Measurements from ENCODE around the gene EEF2KMT. TPM values are rescaled to one million over a fixed set of nuclear protein-coding genes. Genes with fewer than 3 reads are reported as not detected.

EEF2KMT gene
- total RNA-seq, 1 experiment from 2014 or later, result 23.1 TPM

DNA sequence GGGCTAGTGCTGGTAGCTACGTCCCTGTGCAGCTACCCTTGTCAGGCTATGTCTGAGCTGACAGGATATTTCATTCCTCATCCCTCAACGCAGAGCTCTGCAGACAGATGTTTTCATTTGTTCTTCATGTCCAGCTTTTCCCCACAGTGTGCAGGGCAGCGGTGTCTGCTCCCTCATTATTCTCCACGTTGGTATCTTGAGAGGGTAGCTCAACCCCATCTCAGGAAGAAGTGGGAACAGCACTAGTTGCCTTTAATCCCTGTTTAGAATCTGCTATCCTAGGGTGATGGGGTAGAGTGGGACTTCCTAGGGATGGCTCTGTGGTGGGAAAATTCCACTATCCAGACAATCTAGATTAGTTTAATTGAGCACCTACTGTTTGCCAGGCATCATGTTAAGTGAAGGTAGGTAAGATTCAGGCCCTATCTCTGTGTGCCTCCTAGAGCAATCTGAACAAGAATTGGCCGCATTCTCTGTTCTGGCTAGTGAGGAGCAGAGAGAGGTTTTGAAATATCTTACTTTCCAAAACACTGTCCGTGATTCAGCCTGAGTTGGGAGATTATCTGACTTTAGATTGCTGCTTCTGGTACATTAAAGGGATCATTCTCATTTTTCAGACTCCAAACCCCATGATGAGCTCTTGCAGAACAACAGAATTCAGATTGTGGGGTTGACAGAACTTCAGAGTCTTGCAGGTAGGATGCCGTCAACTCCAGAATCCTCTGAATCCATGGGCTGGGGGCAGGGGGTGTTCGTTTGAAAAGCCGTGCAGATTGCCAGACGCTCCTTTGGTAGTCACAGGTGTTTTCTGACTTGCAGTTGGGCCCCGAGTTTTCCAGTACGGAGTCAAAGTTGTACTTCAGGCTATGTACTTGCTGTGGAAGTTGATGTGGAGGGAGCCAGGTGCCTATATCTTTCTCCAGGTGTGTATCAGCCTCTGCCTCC lies 25.0 kb downstream of the EEF2KMT start:
- no peak for DNase-seq (ENCODE audit: extremely low read depth, low read depth)

GRCh38 chr16:5071681-5072333 lies 25.8 kb downstream of the EEF2KMT start, which contains the start of gene ALG1:
ALG1 (plus strand) TSS chr16:5071843; CDS start chr16:5071850, 7 bp downstream.
- DNase-seq (ENCODE audit: extremely low read depth, low read depth), result peak; percentile 84

- no peak for DNase-seq (ENCODE audit: extremely low read depth, low read depth)
Measured at GRCh38 chr16:5071341-5071680, 26.3 kb downstream of the EEF2KMT start.

DNA sequence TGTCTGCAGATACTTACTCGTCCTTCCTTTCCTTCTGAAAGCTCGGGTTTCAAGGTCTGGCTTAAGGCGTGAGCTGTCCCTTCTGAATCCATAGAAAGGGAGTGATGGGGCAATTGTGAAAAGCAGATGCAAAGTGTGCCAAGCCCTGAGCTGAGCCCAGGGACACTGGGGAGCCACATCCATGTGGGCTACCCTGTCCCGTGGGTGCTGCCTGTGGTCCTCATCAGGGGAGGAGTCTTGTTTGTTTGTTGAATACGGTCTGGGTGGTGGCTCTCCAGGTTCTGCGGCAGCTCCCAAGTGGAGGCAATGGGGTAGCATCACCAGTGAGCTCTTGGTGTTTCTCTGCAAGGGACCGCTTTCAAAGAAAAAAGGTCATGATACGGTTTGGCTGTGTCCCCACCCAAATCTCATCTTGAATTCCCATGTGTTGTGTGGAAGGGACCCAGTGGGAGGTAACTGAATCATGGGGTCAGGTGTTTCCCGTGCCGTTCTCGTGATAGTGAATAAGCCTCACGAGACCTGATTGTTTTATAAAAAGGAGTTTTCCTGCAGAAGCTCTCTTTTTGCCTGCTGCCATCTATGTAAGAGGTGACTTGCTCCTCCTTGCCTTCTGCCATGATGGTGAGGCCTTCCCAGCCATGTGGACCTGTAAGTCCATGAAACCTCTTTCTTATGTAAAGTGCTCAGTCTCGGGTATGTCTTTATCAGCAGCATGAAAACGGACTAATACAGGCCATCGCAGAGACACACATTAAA lies 27.0 kb downstream of the EEF2KMT start:
- no peak for DNase-seq (ENCODE audit: extremely low read depth, low read depth)

DNA sequence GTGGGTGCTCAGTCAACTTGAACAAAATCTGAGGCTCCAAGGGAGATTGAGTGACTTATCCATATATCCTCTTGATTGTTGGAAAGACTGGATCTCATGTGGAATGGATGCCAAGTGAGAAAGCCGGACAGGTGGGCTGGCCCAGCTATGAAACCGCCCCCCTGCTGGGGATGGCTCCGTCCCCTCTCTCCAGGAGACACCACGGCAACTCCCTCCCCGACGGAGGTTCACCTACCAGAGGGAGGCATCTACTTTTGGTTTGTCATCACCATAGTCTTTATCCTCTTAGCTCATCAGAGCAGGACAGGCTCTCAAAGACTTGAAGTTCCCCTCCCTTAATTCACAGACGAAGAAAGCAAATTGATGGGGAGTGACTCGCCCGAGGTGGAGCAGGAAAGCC lies 27.7 kb downstream of the EEF2KMT start:
- no peak for DNase-seq (ENCODE audit: extremely low read depth, low read depth)

- DNase-seq (ENCODE audit: extremely low read depth, low read depth), result no peak
Measured at GRCh38 chr16:5069048-5069447, 28.5 kb downstream of the EEF2KMT start.

- DNase-seq (ENCODE audit: extremely low read depth, low read depth), result no peak
Measured at GRCh38 chr16:5066511-5066910, 31.1 kb downstream of the EEF2KMT start.

DNA sequence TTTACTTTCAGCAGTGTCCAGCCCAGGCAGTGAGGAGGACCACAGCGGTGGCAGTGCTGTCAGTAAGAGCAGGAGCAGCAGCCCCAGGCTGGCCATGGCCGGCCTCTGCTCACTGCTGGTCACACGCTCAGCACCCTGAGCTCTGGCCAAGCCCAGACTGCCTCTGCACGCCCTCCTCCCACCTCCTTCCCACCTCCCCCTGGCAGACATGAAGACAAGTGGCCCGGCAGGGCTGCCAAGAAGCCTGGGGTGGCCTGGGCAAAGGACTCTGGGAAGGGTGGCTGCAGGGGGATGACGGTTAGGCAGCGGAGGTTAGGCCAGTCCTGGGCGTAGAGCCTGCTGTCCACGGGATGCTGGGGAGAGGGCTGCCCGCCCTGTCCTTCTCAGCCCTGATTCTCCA lies 31.8 kb downstream of the EEF2KMT start, which contains the start of gene C16orf89:
C16orf89 (minus strand) TSS at position 144 of the 400 bp plus-strand sequence; CDS start at position 96, 48 bp downstream.
- DNase-seq (ENCODE audit: extremely low read depth, low read depth), result no peak

GRCh38 chr16:5065326-5065725 lies 32.3 kb downstream of the EEF2KMT start:
- no peak for DNase-seq (ENCODE audit: extremely low read depth, low read depth)

DNA sequence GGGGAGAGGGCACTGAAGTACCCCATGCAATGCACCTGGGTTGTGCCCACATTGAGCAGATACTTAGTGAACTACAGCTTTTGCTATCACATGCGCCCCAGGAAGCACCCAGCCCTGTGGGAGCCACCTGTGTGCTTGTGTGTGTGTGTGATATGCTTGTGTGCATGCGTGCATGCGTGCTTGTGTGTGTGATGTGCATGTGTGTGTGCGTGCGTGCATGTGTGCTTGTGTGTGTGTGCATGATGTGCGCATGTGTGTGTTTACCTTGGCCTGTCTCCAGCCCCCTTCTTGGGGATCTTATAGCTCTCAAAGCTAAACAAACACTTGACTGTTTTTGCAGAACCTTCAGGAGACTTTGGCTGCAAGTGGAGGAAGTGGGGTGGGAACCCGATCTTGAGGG lies 32.7 kb downstream of the EEF2KMT start:
- DNase-seq (ENCODE audit: extremely low read depth, low read depth), result no peak

GRCh38 chr16:5062790-5063765 lies 34.5 kb downstream of the EEF2KMT start:
- no peak for DNase-seq (ENCODE audit: extremely low read depth, low read depth)

- no peak for DNase-seq (ENCODE audit: extremely low read depth, low read depth)
Measured at GRCh38 chr16:5062051-5062450, 35.5 kb downstream of the EEF2KMT start.

- DNase-seq (ENCODE audit: extremely low read depth, low read depth), result no peak
Measured at GRCh38 chr16:5060073-5060641, 37.4 kb downstream of the EEF2KMT start.

GRCh38 chr16:5059386-5060072 lies 38.1 kb downstream of the EEF2KMT start:
- DNase-seq (ENCODE audit: extremely low read depth, low read depth), result no peak

DNA sequence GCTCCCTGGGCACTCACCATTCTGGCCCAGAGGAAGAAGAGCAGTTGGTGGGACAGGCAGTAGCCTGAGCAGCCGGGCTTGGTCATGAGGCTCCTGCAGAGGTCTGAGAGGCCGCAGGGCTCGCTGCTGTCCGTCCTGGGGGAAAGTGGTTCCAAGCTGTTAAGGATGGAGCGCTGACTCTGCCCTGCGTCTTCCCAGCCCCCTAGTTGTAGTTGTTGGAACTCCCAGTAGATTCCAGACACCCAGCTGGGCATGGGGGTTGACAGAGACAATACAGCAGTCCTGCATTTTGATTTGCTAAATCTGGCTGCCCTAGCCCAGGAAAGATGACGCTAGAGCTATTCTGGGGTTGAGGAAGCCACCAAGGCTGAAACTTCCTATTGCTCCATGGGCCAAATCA lies 39.1 kb downstream of the EEF2KMT start:
- no peak for DNase-seq (ENCODE audit: extremely low read depth, low read depth)

GRCh38 chr16:5056352-5056751 lies 41.2 kb downstream of the EEF2KMT start:
- no peak for DNase-seq (ENCODE audit: extremely low read depth, low read depth)

DNA sequence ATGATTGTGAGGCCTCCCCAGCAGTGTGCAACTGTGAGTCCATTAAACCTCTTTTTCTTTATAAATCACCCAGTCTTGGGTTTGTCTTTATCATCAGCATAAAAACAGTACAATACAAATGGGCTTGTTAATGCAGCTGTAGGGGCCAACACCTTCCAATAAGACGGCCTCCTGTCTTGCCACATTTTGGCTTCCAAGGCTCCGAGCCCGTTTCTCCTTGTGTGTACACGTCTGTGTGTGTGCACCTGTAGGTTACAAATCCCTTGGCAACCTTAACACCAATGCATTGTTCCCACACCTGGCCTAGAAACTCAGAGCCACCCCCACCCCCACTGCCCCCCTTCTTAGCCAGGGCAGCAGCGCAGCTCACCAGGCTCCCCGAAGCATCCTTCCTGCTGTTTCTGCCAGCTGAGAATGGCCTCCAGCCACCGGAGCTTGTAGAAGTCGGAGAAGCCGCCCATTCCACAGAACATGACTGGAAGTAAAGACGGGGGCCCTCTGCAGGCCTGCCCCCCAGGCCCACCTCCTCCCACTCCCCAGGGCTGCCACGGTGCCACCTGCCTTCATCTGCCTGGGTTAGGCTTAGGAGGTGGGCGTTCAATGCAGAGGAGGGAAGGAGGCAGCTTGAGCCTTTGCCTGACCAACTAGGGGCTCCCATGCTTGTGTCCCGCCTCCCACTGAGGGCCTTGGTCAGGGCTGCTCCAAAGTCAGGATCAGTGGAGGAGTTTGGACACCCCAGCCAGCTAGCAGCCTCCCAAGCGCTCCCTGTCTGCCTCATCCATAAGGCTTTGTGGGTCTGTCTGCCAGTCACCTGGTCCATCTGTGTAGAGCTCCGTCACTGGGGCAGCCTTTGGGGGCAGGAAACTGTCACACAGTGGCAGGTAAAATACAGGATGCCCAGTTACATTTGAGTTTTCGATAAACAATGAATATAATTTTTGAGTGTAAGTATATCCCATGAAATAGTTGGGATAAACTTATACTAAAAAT lies 42.4 kb downstream of the EEF2KMT start:
- DNase-seq (ENCODE audit: extremely low read depth, low read depth), result no peak

- no peak for DNase-seq (ENCODE audit: extremely low read depth, low read depth)
Measured at GRCh38 chr16:5046914-5047313, 50.7 kb downstream of the EEF2KMT start.
